BLaER1 treated with 17β-estradiol and CSF1 and Interleukin-3, amounts not matched to agents 10 nM and 100 nM (cell line): Measurements from ENCODE around the gene IGSF3.

Experiments
- H3K27ac ChIP-seq, 11 experiments: shearing (Covaris generic); formaldehyde crosslinking; 2 replicates each; pipeline ENCODE4 v1.8.1; 2022
- H3K27me3 ChIP-seq, 11 experiments: shearing (Covaris generic); formaldehyde crosslinking; 2 replicates each; pipeline ENCODE4 v1.8.1; 2022
- H3K36me3 ChIP-seq, 11 experiments: shearing (Covaris generic); formaldehyde crosslinking; 2 replicates each; pipeline ENCODE4 v1.8.1; 2022
- H3K4me1 ChIP-seq, 10 experiments: shearing (Covaris generic); formaldehyde crosslinking; 2 replicates each; pipeline ENCODE4 v1.8.1; 2022
- H3K4me2 ChIP-seq, 11 experiments: shearing (Covaris generic); formaldehyde crosslinking; 2 replicates each; pipeline ENCODE4 v1.8.1; 2022
- H3K4me3 ChIP-seq, 10 experiments: shearing (Covaris generic); formaldehyde crosslinking; 2 replicates each; pipeline ENCODE4 v1.8.1; 2022
- H3K9ac ChIP-seq, 11 experiments: shearing (Covaris generic); formaldehyde crosslinking; 2 replicates each; pipeline ENCODE4 v1.8.1; 2022
- H3K9me3 ChIP-seq, 11 experiments: shearing (Covaris generic); formaldehyde crosslinking; replicated peaks in 1 of 11; 2 replicates each; pipeline ENCODE4 v1.8.1; 2022
- H4K20me1 ChIP-seq, 11 experiments: shearing (Covaris generic); formaldehyde crosslinking; 2 replicates each; pipeline ENCODE4 v1.8.1; 2022
- Cebpa-rat ChIP-seq, 11 experiments: shearing (Covaris generic); IDR thresholded peaks; 2 replicates each; pipeline ENCODE4 v1.8.1; 2022

The IGSF3 gene

GRCh38 chr1:116561563-116561962, 106.0 kb downstream of the IGSF3 start:
- Histone ChIP-seq H3K4me2 (peak overlapping the region; percentile 16 to 94 (median 86); a peak in 16 of 22 replicates), H4K20me1 (peaks cover 5 to 70% (median 46%) of the 10 kb centered on the region in 11 experiments; a peak in 19 of 22 replicates), H3K27me3 (no peaks in the 10 kb centered on the region), H3K27ac (peak overlapping the region in 5 of 11 experiments; percentile 65 to 87 (median 83); a peak in 7 of 22 replicates), H3K36me3 (peaks cover 15 to 72% (median 59%) of the 10 kb centered on the region in 11 experiments; a peak in 21 of 22 replicates), H3K9me3 (peaks cover 21 to 45% (median 42%) of the 10 kb centered on the region in 11 experiments), H3K4me1 (peaks cover 52 to 90% (median 71%) of the 10 kb centered on the region in 10 experiments), H3K4me3 (no peak overlapping the region), H3K9ac (no peak overlapping the region)
- no peak for TF ChIP-seq Cebpa-rat (IDR thresholded peaks at IDR 0.05)

GRCh38 chr1:116560704-116561490, 106.6 kb downstream of the IGSF3 start:
- no peak overlapping the region; a peak in 1 of 20 replicates for H3K4me3 ChIP-seq
- TF ChIP-seq Cebpa-rat (IDR thresholded peaks at IDR 0.05): no peak
- H3K4me1 ChIP-seq: peaks cover 58 to 91% (median 74%) of the 10 kb centered on the region in 10 experiments
- peaks cover 15 to 65% (median 52%) of the 10 kb centered on the region in 11 experiments; a peak in 21 of 22 replicates for H3K36me3 ChIP-seq
- H3K4me2 ChIP-seq: peak overlapping the region; percentile 68 to 94 (median 86)
- H3K9ac ChIP-seq: peak overlapping the region in 9 of 11 experiments; percentile 6 to 51 (median 35); a peak in 11 of 22 replicates
- H3K27me3 ChIP-seq: no peaks in the 10 kb centered on the region
- H3K9me3 ChIP-seq: peaks cover 21 to 39% (median 36%) of the 10 kb centered on the region in 11 experiments
- H4K20me1 ChIP-seq: peaks cover 5 to 67% (median 47%) of the 10 kb centered on the region in 11 experiments; a peak in 19 of 22 replicates
- H3K27ac ChIP-seq: peak overlapping the region in 10 of 11 experiments; percentile 41 to 88 (median 84); a peak in 20 of 22 replicates

- peak overlapping the region; percentile 48 to 88 (median 86); a peak in 21 of 22 replicates for H3K27ac ChIP-seq
- H3K9me3 ChIP-seq: peaks cover 14 to 23% (median 20%) of the 10 kb centered on the region in 11 experiments; a peak in 21 of 22 replicates
- H4K20me1 ChIP-seq: peaks cover 5 to 61% (median 39%) of the 10 kb centered on the region in 11 experiments; a peak in 19 of 22 replicates
- TF ChIP-seq Cebpa-rat (IDR thresholded peaks at IDR 0.05): no peak
- H3K4me2 ChIP-seq: peak overlapping the region; percentile 68 to 94 (median 86)
- H3K27me3 ChIP-seq: no peaks in the 10 kb centered on the region
- peak overlapping the region; percentile 4 to 77 (median 70); a peak in 20 of 22 replicates for H3K9ac ChIP-seq
- H3K4me3 ChIP-seq: peak overlapping the region in 4 of 10 experiments; percentile 24 to 37 (median 30); a peak in 6 of 20 replicates
- peaks cover 11 to 61% (median 44%) of the 10 kb centered on the region in 11 experiments; a peak in 21 of 22 replicates for H3K36me3 ChIP-seq
- peaks cover 70 to 94% (median 87%) of the 10 kb centered on the region in 10 experiments for H3K4me1 ChIP-seq
Measured at GRCh38 chr1:116559304-116559761, 108.2 kb downstream of the IGSF3 start.

- H3K27me3 ChIP-seq: no peaks in the 10 kb centered on the region
- TF ChIP-seq Cebpa-rat (IDR thresholded peaks at IDR 0.05): no peak
- H3K4me1 ChIP-seq: peaks cover 74 to 100% (median 94%) of the 10 kb centered on the region in 10 experiments
- H3K4me2 ChIP-seq: peak overlapping the region; percentile 68 to 94 (median 86)
- peaks cover 7 to 15% (median 13%) of the 10 kb centered on the region in 11 experiments; a peak in 21 of 22 replicates for H3K9me3 ChIP-seq
- H4K20me1 ChIP-seq: peaks cover 5 to 58% (median 36%) of the 10 kb centered on the region in 11 experiments; a peak in 19 of 22 replicates
- H3K27ac ChIP-seq: peak overlapping the region in 10 of 11 experiments; percentile 75 to 88 (median 86); a peak in 20 of 22 replicates
- H3K9ac ChIP-seq: peak overlapping the region in 9 of 11 experiments; percentile 42 to 77 (median 71); a peak in 17 of 22 replicates
- peaks cover 8 to 60% (median 38%) of the 10 kb centered on the region in 11 experiments; a peak in 21 of 22 replicates for H3K36me3 ChIP-seq
- peak overlapping the region in 4 of 10 experiments; percentile 24 to 40 (median 35); a peak in 6 of 20 replicates for H3K4me3 ChIP-seq
Measured at GRCh38 chr1:116558571-116558970, 109.0 kb downstream of the IGSF3 start.

GRCh38 chr1:116558140-116558549, 109.4 kb downstream of the IGSF3 start:
- H3K27ac ChIP-seq: peak overlapping the region; percentile 32 to 88 (median 86); a peak in 21 of 22 replicates

GRCh38 chr1:116557323-116557878, 110.1 kb downstream of the IGSF3 start:
- peaks cover 78 to 100% (median 95%) of the 10 kb centered on the region in 10 experiments for H3K4me1 ChIP-seq
- peak overlapping the region; percentile 68 to 94 (median 86) for H3K4me2 ChIP-seq
- H3K27ac ChIP-seq: peak overlapping the region; percentile 32 to 88 (median 86); a peak in 21 of 22 replicates
- peaks cover 5 to 55% (median 30%) of the 10 kb centered on the region in 11 experiments; a peak in 16 of 22 replicates for H4K20me1 ChIP-seq
- TF ChIP-seq Cebpa-rat (IDR thresholded peaks at IDR 0.05): no peak
- peak overlapping the region in 10 of 11 experiments; percentile 63 to 77 (median 74); a peak in 18 of 22 replicates for H3K9ac ChIP-seq
- H3K27me3 ChIP-seq: no peaks in the 10 kb centered on the region
- peak overlapping the region in 2 of 10 experiments; percentile 10 to 21; a peak in 1 of 20 replicates for H3K4me3 ChIP-seq
- H3K36me3 ChIP-seq: peaks cover 0 to 60% (median 29%) of the 10 kb centered on the region in 11 experiments; a peak in 18 of 22 replicates
- peaks cover 0 to 11% (median 1%) of the 10 kb centered on the region in 11 experiments; a peak in 12 of 22 replicates for H3K9me3 ChIP-seq

More at GRCh38 chr1:116558140-116558549, 109.4 kb downstream of the IGSF3 start:
- peak overlapping the region; percentile 68 to 94 (median 86) for H3K4me2 ChIP-seq
- peaks cover 4 to 60% (median 35%) of the 10 kb centered on the region in 11 experiments; a peak in 21 of 22 replicates for H3K36me3 ChIP-seq
- peak overlapping the region in 9 of 11 experiments; percentile 42 to 77 (median 71); a peak in 17 of 22 replicates for H3K9ac ChIP-seq
- peaks cover 2 to 11% (median 9%) of the 10 kb centered on the region in 11 experiments; a peak in 21 of 22 replicates for H3K9me3 ChIP-seq
- peaks cover 78 to 100% (median 95%) of the 10 kb centered on the region in 10 experiments for H3K4me1 ChIP-seq
- H4K20me1 ChIP-seq: peaks cover 5 to 58% (median 36%) of the 10 kb centered on the region in 11 experiments; a peak in 19 of 22 replicates
- peak in 2 of 11 experiments; percentile 60 to 71; a peak in 5 of 22 replicates for TF ChIP-seq Cebpa-rat (IDR thresholded peaks at IDR 0.05)
- H3K27me3 ChIP-seq: no peaks in the 10 kb centered on the region
- peak overlapping the region in 4 of 10 experiments; percentile 24 to 40 (median 35); a peak in 4 of 20 replicates for H3K4me3 ChIP-seq

GRCh38 chr1:116556289-116557006, 111.1 kb downstream of the IGSF3 start:
- Histone ChIP-seq H3K27ac (peak overlapping the region; percentile 74 to 88 (median 86)), H4K20me1 (peaks cover under 1 to 55% (median 25%) of the 10 kb centered on the region in 11 experiments; a peak in 16 of 22 replicates), H3K27me3 (no peaks in the 10 kb centered on the region), H3K4me2 (peak overlapping the region; percentile 68 to 94 (median 86)), H3K4me1 (peaks cover 81 to 100% (median 95%) of the 10 kb centered on the region in 10 experiments), H3K9ac (peak overlapping the region; percentile 63 to 77 (median 73)), H3K9me3 (peaks cover 0 to 16% (median 0%) of the 10 kb centered on the region in 11 experiments; a peak in 5 of 22 replicates), H3K36me3 (peaks cover 0 to 60% (median 32%) of the 10 kb centered on the region in 11 experiments; a peak in 16 of 22 replicates), H3K4me3 (peak overlapping the region in 3 of 10 experiments; percentile 1 to 14 (median 7); a peak in 4 of 20 replicates)
- peak in 4 of 11 experiments; percentile 12 to 51 (median 35); a peak in 3 of 22 replicates for TF ChIP-seq Cebpa-rat (IDR thresholded peaks at IDR 0.05)
